ENCODE data around the gene SEMA3D.

GRCh38 chr7:84948634-84949033 is 238.2 kb downstream of the SEMA3D start:
- TF ChIP-seq RAD21 (conservative IDR thresholded peaks at IDR 0.05 in 1 of 2, IDR thresholded peaks at IDR 0.05 in 1 of 2) (no peak), RFX5 (IDR thresholded peaks at IDR 0.05) (no peak), PBX3 (IDR thresholded peaks at IDR 0.05) (no peak), GATA3 (IDR thresholded peaks at IDR 0.05; ENCODE audit: borderline replicate concordance) (no peak)
